ENCODE data around the gene DIAPH2. TPM values are rescaled to one million over a fixed set of nuclear protein-coding genes. Genes with fewer than 3 reads are reported as not detected.

The DIAPH2 gene
- total RNA-seq, 4 donors from 2014 or later: 16.7 to 27.3 (median 20.3) TPM

DNA sequence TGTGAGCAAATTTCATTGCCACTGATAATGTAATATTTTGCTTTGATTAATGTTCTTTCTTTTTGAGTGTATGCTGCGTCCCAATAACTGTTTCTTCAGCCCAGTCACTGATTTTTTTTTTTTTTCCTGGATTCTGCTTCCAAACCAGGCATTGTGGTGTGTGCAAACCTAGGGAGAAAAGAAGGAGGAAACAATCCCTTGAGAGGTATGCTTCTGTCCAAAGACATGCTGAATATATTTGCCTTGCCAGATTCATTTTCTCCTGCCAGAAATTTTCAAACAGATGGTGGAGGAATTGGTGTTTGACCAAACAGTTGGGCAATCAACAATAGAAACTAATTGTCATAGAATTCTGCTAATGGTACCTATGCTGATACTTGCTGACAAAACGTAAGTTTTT, 952.6 kb downstream of the DIAPH2 start:
- TF ChIP-seq POLR2A (IDR thresholded peaks at IDR 0.05): no peak
- TF ChIP-seq, protein P1, sequence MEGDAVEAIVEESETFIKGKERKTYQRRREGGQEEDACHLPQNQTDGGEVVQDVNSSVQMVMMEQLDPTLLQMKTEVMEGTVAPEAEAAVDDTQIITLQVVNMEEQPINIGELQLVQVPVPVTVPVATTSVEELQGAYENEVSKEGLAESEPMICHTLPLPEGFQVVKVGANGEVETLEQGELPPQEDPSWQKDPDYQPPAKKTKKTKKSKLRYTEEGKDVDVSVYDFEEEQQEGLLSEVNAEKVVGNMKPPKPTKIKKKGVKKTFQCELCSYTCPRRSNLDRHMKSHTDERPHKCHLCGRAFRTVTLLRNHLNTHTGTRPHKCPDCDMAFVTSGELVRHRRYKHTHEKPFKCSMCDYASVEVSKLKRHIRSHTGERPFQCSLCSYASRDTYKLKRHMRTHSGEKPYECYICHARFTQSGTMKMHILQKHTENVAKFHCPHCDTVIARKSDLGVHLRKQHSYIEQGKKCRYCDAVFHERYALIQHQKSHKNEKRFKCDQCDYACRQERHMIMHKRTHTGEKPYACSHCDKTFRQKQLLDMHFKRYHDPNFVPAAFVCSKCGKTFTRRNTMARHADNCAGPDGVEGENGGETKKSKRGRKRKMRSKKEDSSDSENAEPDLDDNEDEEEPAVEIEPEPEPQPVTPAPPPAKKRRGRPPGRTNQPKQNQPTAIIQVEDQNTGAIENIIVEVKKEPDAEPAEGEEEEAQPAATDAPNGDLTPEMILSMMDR (IDR thresholded peaks at IDR 0.05): no peak
- H3K4me3 ChIP-seq (ENCODE audit: low read depth, poor library complexity, severe bottlenecking): no peak overlapping the region
- 60 to 64% methylated on average over 2 of the region's 2 CpGs for WGBS, 2 donors
- intact Hi-C loops (cut with DNase I; ENCODE audit: low total_unique reads): no loop called here
- no peak for DNase-seq (ENCODE audit: low spot score in 2 of 2)

DNA sequence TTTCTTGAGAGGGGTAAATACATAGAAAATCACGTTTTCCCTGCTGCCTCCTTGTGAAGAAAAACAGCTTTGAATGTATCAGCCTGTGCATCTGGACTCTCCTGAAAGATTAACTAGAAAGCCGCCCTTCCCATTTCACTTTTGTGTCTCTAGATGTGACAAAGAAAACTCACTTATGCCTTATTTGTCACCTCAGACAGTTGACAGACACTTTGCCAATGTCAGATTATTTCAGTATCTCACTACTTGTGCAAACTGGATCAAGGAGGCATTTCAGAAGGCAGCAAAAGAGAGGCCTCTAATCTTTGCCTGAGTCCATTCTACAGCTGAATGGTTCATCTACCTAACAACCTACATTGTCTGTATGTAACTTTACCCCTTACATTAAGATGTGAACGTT, 954.0 kb downstream of the DIAPH2 start:
- intact Hi-C loops (cut with DNase I; ENCODE audit: low total_unique reads): no loop called here
- TF ChIP-seq POLR2A (IDR thresholded peaks at IDR 0.05): no peak
- TF ChIP-seq, protein P1 (IDR thresholded peaks at IDR 0.05): no peak
- WGBS, 2 donors: 75 to 77% methylated on average over 3 of the region's 3 CpGs
- no peak overlapping the region for H3K4me3 ChIP-seq (ENCODE audit: low read depth, poor library complexity, severe bottlenecking)
- DNase-seq (ENCODE audit: low spot score in 2 of 2): no peak

DNA sequence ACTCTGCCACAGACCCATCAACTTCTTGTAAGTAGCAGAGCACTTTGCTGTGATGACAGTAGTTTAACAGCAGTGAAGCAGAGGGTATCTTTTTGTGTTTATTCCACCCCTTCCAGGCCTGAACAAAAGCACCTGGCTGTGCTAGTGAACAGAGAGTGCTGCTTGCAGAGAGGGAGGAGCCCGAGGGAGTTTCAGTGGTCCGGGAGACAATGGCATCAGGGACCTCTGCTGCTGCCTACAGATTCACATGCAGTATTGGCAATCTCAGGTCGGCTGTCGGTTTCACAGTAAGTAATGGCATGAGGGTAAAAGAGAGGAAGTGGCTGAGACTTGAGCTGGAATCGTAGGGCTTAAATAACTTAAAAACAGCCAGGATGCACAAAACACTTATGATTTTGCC, 954.9 kb downstream of the DIAPH2 start:
- H3K4me3 ChIP-seq (ENCODE audit: low read depth, poor library complexity, severe bottlenecking): no peak overlapping the region
- 29 to 35% methylated on average over 5 of the region's 5 CpGs for WGBS, 2 donors
- intact Hi-C loops (cut with DNase I; ENCODE audit: low total_unique reads): no loop called here
- TF ChIP-seq POLR2A (IDR thresholded peaks at IDR 0.05): no peak
- TF ChIP-seq, protein P1 (IDR thresholded peaks at IDR 0.05): no peak
- DNase-seq (ENCODE audit: low spot score in 2 of 2): no peak

Other genes with a start within 250 kb of the DIAPH2 start
- gene RPA4, start 199.1 kb downstream of the DIAPH2 start, total RNA-seq: 1 to 10 TPM in 1 of 4 donors, under 1 TPM in 2, not detected in 1; 0.23 to 1.1 (median 0.36) TPM